Upper lobe of left lung (tissue), 6 donors: ENCODE measurements around the gene UBXN10. TPM values are rescaled to one million over a fixed set of nuclear protein-coding genes. Genes with fewer than 3 reads are reported as not detected.

Experiments
- ATAC-seq, 2 donors: fragments of 200-7000 bp; cut with Tn5 transposase; one replicate each; pipeline ENCODE4 v1.9.1; 2022; ENCODE audit warnings: mild to moderate bottlenecking in 2 of 2, moderate library complexity in 2 of 2; ENCODE audit not compliant: low FRiP score in 2 of 2
- DNase-seq, 2 donors: peaks; one replicate each; pipeline ENCODE4 v3.0.0-alpha.2; 2019 to 2020
- H3K27ac ChIP-seq, 4 donors: fragments of 200-600 bp; sonication (generic); one replicate each; pipeline ENCODE4 v1.5.1; 2016 to 2019
- H3K27me3 ChIP-seq, 4 donors: fragments of 200-600 bp; sonication (generic); one replicate each; pipeline ENCODE4 v1.5.1; 2017 to 2019
- H3K36me3 ChIP-seq, 4 donors: fragments of 200-600 bp; sonication (generic); one replicate each; pipeline ENCODE4 v1.5.1; 2016 to 2019
- H3K4me1 ChIP-seq, 4 donors: fragments of 200-600 bp; sonication (generic); one replicate each; pipeline ENCODE4 v1.5.1; 2018 to 2019
- H3K4me3 ChIP-seq, 4 donors: fragments of 200-600 bp; sonication (generic); one replicate each; pipeline ENCODE4 v1.5.1; 2017 to 2019; ENCODE audit warnings: mild to moderate bottlenecking in 2 of 4, moderate library complexity in 1 of 4
- H3K9me3 ChIP-seq, 4 donors: fragments of 200-600 bp; sonication (generic); one replicate each; pipeline ENCODE4 v1.5.1; 2018 to 2019
- CTCF ChIP-seq, 6 experiments: fragments of 450-650 bp in 4 of 6; fragments of 200-600 bp in 2 of 6; sonication (generic) in 2 of 6; IDR thresholded peaks; one replicate each; pipeline ENCODE4 v1.5.1; 2016 to 2019; ENCODE audit warnings: antibody characterized with exemption in 6 of 6
- EP300 ChIP-seq, 4 donors: sonication (generic); formaldehyde crosslinking; IDR thresholded peaks; one replicate each; pipeline ENCODE4 v1.5.1; 2017; ENCODE audit warnings: antibody characterized with exemption in 4 of 4, control low read depth in 2 of 4
- POLR2A ChIP-seq, 4 donors: fragments of 450-650 bp; IDR thresholded peaks; one replicate each; pipeline ENCODE4 v1.5.1; 2016 to 2017; ENCODE audit warnings: antibody characterized with exemption in 4 of 4, mild to moderate bottlenecking in 2 of 4
- POLR2AphosphoS5 ChIP-seq, 2 donors: sonication (generic); formaldehyde crosslinking; IDR thresholded peaks; one replicate each; pipeline ENCODE4 v1.5.1; 2017; ENCODE audit warnings: antibody characterized with exemption in 2 of 2
- WGBS, 2 donors: methylation state at CpG; one replicate each; pipeline ENCODE4 v1.1.5; 2017 to 2018; 5-methylcytosine and 5-hydroxymethylcytosine counted together
- total RNA-seq, 6 donors: library from RNA; depleted of rRNA in 4 of 6; stranded (reverse); fragments of >200 nt in 4 of 6; gene quantifications; one replicate each; pipeline versions ENCODE4 v1.1.0 to v1.2.1, GENCODE V29; 2016 to 2021
- donor health status: DM: no; HTN: no; CAD: no; lungs with moderate emphysema.
- donor health status: DM: no; HTN: yes; CAD: no; lungs with severe emphysema.

The UBXN10 gene
- total RNA-seq, 6 donors from 2014 or later = 0.86 to 29.8 (median 6.5) TPM

- Histone ChIP-seq H3K4me3 (no peak overlapping the region), H3K36me3 (no peaks in the 10 kb centered on the region), H3K27me3 (peaks cover 0 to 3% (median 0%) of the 10 kb centered on the region in 4 donors), H3K27ac (no peak overlapping the region), H3K4me1 (no peaks in the 10 kb centered on the region), H3K9me3 (no peaks in the 10 kb centered on the region)
- 57 to 67% methylated on average over 5 of the region's 5 CpGs for WGBS, 2 donors
- no peak for ATAC-seq
- no peak for TF ChIP-seq POLR2AphosphoS5 (IDR thresholded peaks at IDR 0.05)
- TF ChIP-seq CTCF (IDR thresholded peaks at IDR 0.05) = no peak
- TF ChIP-seq EP300 (IDR thresholded peaks at IDR 0.05) = no peak
- TF ChIP-seq POLR2A (IDR thresholded peaks at IDR 0.05) = no peak
- no peak for DNase-seq
These were observed 34.1 kb downstream of the UBXN10 start for GRCh38 chr1:20220036-20220435.

DNA sequence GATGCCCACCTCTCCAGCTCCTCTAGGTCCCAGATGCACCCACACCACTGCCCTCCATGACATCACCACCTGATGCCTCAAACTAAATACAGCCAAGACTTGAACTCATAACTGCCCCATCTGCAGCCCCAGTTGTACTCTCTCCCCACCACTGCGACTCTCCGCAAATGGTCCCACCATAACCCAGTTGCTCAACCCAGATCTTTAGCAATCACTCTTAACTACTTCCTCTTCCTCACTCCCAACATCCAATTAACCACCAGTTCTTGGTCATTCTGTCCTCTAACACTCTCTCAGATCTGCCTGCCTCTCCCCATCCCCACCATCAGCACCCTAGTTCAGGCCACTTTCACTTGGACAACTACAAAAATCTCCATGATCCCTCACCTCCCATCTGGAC is 37.2 kb downstream of the UBXN10 start:
- Histone ChIP-seq H3K4me3 (no peak overlapping the region), H3K4me1 (no peaks in the 10 kb centered on the region), H3K9me3 (no peaks in the 10 kb centered on the region), H3K27me3 (peaks cover 0 to 3% (median 0%) of the 10 kb centered on the region in 4 donors), H3K27ac (no peak overlapping the region), H3K36me3 (no peaks in the 10 kb centered on the region)
- TF ChIP-seq EP300 (IDR thresholded peaks at IDR 0.05) (no peak), CTCF (IDR thresholded peaks at IDR 0.05) (no peak), POLR2A (IDR thresholded peaks at IDR 0.05) (no peak)
- DNase-seq = no peak
- ATAC-seq = no peak
- 78 to 80% methylated on average over 2 of the region's 2 CpGs for WGBS, 2 donors

GRCh38 chr1:20223551-20224419 is 37.9 kb downstream of the UBXN10 start:
- DNase-seq = no peak
- no peak for ATAC-seq
- TF ChIP-seq CTCF (IDR thresholded peaks at IDR 0.05) = no peak
- no peak for TF ChIP-seq POLR2AphosphoS5 (IDR thresholded peaks at IDR 0.05)
- TF ChIP-seq POLR2A (IDR thresholded peaks at IDR 0.05) = no peak
- 41 to 46% methylated on average over 17 to 18 of the region's 18 CpGs for WGBS, 2 donors
- Histone ChIP-seq H3K9me3 (no peaks in the 10 kb centered on the region), H3K4me3 (no peak overlapping the region), H3K27ac (no peak overlapping the region), H3K27me3 (peaks cover 0 to 3% (median 0%) of the 10 kb centered on the region in 4 donors), H3K36me3 (no peaks in the 10 kb centered on the region), H3K4me1 (no peaks in the 10 kb centered on the region)

GRCh38 chr1:20224546-20224945 is 38.6 kb downstream of the UBXN10 start:
- DNase-seq (no peak), ATAC-seq (no peak)
- Histone ChIP-seq H3K4me3 (no peak overlapping the region), H3K27me3 (peaks cover 0 to 3% (median 0%) of the 10 kb centered on the region in 4 donors), H3K36me3 (no peaks in the 10 kb centered on the region), H3K4me1 (no peaks in the 10 kb centered on the region), H3K9me3 (no peaks in the 10 kb centered on the region), H3K27ac (no peak overlapping the region)
- 62 to 72% methylated on average over 3 of the region's 3 CpGs for WGBS, 2 donors
- TF ChIP-seq CTCF (IDR thresholded peaks at IDR 0.05) (no peak), POLR2A (IDR thresholded peaks at IDR 0.05) (no peak), EP300 (IDR thresholded peaks at IDR 0.05) (no peak), POLR2AphosphoS5 (IDR thresholded peaks at IDR 0.05) (no peak)

DNA sequence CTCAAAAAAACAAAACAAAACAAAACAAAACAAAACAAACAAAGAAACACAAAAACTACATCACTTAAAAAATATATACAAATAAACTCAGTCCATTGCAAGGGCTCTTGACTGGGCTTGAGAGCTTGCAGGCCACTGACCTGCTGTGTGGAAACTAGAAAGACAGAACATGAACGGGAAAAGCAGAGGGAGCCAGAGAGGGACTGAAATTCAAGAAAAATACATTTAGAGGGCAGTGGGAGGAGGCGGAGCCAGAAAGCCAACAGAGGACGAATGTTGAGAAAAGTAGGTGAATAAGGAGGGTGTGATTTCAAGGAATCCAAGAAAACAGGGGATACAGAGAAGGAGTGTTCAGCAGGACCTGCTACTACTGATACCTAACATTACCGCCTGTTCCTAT is 41.8 kb downstream of the UBXN10 start:
- ATAC-seq = no peak
- H3K27ac ChIP-seq = no peak overlapping the region

More for the DNA sequence above, 41.8 kb downstream of the UBXN10 start:
- no peaks in the 10 kb centered on the region for H3K4me1 ChIP-seq
- no peak overlapping the region for H3K4me3 ChIP-seq
- H3K9me3 ChIP-seq = no peaks in the 10 kb centered on the region
- WGBS, 2 donors = 43 to 57% methylated on average over 4 of the region's 4 CpGs
- H3K27me3 ChIP-seq = peaks cover 0 to 3% (median 0%) of the 10 kb centered on the region in 4 donors
- H3K36me3 ChIP-seq = no peaks in the 10 kb centered on the region
- no peak for TF ChIP-seq CTCF (IDR thresholded peaks at IDR 0.05)
- TF ChIP-seq EP300 (IDR thresholded peaks at IDR 0.05) = no peak
- no peak for TF ChIP-seq POLR2AphosphoS5 (IDR thresholded peaks at IDR 0.05)
- TF ChIP-seq POLR2A (IDR thresholded peaks at IDR 0.05) = no peak
- DNase-seq = no peak
